NCI-H1694 treated with DMSO at 0.1 percent for 48 hours (cell line): Measurements from ENCODE around the gene APBB2.
"Not testable (repeated sequence)": the region's sequence is repeated elsewhere in the genome, so short reads cannot be mapped to it uniquely, and the experiment has no call there.

ENCODE experiments used
- DNase-seq: peaks from one replicate; lab custom pipeline; 2025; lab: John Stamatoyannopoulos, UW

APBB2 gene

GRCh38 chr4:41060352-41061334, 153.7 kb downstream of the APBB2 start:
- no peak for DNase-seq

DNA sequence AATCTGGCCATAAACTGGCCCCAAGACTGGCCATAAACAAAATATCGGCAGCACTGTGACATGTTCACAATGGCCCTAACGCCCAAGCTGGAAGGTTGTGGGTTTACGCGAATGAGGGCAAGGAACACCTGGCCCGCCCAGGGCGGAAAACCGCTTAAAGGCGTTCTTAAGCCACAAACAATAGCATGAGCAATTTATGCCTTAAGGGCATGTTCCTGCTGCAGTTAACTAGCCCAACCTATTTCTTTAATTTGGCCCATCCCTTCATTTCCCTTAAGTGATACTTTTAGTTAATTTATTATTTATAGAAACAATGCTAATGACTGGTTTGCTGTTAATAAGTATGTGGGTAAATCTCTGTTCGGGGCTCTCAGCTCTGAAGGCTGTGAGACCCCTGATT, 154.9 kb downstream of the APBB2 start:
- not testable (repeated sequence) for DNase-seq

DNA sequence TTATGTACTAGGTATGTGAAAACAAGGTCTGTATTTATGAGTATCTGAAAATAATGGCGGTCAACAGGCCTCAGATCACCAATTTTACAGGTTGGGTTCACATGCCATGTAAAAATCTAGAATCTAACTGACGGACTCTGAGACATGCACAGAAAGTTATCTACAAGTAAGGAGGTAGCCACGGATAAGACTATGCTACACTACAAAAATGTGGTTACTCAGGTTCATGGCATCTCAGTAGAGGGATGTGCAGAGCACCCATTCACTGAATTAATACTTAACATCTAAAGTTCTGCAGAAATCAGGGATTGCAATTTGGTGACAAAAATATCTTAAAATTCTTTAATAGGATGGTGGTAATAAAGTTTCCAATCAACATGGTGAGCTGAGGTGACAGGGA, 155.9 kb downstream of the APBB2 start:
- DNase-seq, result no peak

- no peak for DNase-seq
These were observed 156.9 kb downstream of the APBB2 start for GRCh38 chr4:41057467-41057866.

DNA sequence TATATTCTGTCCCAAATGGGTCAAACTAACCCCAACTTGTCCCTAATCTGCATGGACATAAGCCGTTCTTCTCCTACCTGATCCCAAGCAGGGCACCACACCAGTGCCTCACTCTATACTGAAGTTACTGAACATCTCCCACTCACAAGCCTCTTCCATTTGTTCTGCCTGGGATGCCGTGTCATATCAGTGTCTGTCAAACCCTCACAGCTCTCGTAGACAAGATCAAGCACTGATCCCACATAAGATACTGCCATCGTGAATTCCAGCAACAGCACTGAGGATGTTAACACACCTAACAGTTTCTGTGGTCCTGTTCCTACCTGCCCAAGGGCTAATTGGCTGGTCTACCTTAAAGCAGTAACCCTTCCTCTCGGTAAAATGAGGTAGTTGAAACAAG, 162.1 kb downstream of the APBB2 start:
- no peak for DNase-seq

DNA sequence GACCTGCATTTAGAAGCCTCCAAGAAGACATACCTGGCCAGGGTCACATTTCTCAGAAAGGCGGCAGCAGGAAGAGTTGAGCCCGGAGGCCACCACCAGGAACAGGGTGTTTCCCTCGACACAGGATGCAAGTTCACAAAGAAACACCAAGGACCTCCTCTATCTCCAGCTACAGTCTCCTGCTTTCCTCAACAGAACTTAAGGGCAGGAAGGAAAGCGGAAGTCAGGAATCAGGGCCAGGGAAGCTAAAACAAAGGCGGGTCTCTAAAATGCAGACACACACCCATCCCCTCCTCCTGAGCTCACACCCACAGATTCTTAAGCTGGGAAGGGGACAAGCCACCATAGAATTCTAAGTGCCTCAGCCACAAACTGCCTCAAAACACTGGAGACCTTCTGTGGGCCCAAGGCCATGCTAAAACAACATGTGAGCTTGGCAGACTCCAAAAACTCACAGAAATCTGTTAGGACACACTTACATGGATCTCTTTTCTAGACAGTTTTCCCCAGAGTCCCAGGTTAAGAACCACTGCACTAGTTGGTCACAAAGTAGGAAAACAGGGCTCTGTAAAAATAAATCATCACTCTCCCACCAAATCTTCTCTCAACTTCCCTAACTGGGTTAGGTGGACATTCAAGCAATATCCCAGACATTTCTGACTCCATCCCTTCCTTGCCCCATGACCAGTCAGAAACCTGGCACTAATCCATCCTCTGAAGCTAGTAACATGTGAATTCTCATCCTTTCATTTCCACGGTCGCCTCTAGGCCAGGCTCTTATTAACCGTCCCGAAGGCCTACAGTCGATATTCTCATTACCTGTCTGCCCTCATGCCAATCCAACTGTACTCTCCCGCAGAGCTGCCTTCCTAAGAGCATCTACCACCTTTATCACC, 163.2 kb downstream of the APBB2 start:
- no peak for DNase-seq

GRCh38 chr4:41050116-41050515, 164.2 kb downstream of the APBB2 start:
- no peak for DNase-seq

- not testable (repeated sequence) for DNase-seq
These were observed 165.2 kb downstream of the APBB2 start for GRCh38 chr4:41049176-41049575.

DNA sequence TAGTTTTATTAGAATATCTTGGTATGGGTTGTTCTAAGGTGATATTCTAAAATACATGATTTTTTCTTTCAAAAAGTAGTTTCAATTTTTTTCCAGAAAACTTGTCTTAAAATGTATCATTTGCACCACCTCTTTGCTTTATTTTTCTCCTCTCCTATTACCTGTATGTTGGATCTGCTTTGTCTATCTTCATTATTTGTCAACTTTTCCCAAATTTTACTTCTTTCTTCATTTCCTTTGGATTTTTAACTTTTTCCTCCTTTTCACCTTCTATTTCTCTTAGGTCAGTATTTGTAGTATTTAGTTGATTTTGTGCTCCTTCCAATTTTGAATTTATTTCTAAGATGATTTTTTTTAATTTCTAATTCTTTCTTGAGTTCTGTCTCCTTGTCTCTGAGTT, 169.6 kb downstream of the APBB2 start:
- DNase-seq, result no peak

GRCh38 chr4:41044165-41044564, 170.2 kb downstream of the APBB2 start:
- DNase-seq, result no peak

- no peak for DNase-seq
These were observed 170.9 kb downstream of the APBB2 start for GRCh38 chr4:41043465-41043864.

DNA sequence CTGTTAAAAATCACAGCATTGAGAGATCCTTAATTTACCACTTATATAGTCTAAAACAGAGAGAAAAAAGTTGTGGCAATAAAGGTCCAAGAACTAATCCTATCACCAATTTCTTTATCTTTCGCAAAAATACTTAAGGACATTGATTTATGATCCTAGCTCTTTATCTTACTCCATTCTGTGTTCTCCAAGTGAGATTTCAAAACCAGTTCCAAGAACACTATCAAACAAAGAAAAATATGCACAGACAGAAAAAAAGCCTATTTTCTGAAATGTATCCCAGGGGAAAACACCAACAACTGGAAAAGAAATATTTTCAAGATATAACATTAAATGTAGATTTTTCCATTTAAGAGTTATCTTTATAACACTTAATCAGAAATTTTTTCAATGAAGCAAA, 172.8 kb downstream of the APBB2 start:
- no peak for DNase-seq

- no peak for DNase-seq
These were observed 175.0 kb downstream of the APBB2 start for GRCh38 chr4:41039317-41039716.

DNA sequence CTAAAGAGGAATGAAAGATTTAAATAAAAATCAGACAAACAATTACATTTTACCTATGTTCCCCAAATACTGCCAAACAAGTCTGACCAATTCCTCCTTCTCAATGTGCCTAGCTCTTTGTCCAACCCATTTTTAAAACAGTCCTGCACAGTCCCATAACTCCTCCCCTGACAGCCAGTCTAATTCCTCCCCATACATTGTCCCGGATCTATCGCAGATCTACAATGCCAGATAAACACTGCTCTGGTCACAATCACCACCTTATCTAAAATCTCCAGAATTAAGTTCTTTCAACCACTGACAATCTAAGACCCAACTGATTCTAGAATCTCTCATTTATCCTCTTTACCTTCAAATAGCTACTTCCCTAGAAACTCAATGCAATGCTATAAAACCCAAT, 176.0 kb downstream of the APBB2 start:
- DNase-seq, result no peak

GRCh38 chr4:41029098-41029497, 185.2 kb downstream of the APBB2 start:
- DNase-seq, result no peak

GRCh38 chr4:41028392-41029076, 185.8 kb downstream of the APBB2 start:
- no peak for DNase-seq

GRCh38 chr4:41026971-41027370, 187.4 kb downstream of the APBB2 start:
- DNase-seq, result no peak

- DNase-seq, result no peak
These were observed 188.5 kb downstream of the APBB2 start for GRCh38 chr4:41025824-41026223.

GRCh38 chr4:41024556-41025491, 189.5 kb downstream of the APBB2 start:
- no peak for DNase-seq

- DNase-seq, result no peak
These were observed 192.2 kb downstream of the APBB2 start for GRCh38 chr4:41022116-41022515.
